ENCODE results near the gene MRPL53. TPM values are rescaled to one million over a fixed set of nuclear protein-coding genes. Genes with fewer than 3 reads are reported as not detected.
"Not testable (repeated sequence)": the region's sequence is repeated elsewhere in the genome, so short reads cannot be mapped to it uniquely, and the experiment has no call there.

Gene MRPL53
- polyA plus RNA-seq, 1 experiment = 41.2 TPM

DNA sequence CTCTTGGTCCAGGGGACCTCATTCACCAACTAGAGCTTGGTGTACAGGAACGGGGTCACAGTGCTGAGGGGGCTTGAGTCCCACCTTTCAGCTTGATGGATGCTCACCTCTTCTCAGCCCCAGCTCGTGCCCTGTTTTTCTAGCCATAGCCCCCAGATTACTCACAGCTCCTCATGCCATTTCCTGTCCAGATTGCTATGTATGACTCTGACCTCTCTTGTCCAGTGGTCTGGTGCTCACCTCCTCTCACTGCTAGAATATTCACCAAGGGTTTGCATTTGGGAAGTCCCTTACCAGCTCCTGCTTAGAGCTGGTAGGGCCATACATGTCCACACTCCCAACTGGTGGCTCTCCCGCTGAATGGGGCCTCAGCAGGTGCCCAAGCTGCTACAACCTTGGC lies 21.1 kb upstream of the MRPL53 start:
- TF ChIP-seq, protein P1, sequence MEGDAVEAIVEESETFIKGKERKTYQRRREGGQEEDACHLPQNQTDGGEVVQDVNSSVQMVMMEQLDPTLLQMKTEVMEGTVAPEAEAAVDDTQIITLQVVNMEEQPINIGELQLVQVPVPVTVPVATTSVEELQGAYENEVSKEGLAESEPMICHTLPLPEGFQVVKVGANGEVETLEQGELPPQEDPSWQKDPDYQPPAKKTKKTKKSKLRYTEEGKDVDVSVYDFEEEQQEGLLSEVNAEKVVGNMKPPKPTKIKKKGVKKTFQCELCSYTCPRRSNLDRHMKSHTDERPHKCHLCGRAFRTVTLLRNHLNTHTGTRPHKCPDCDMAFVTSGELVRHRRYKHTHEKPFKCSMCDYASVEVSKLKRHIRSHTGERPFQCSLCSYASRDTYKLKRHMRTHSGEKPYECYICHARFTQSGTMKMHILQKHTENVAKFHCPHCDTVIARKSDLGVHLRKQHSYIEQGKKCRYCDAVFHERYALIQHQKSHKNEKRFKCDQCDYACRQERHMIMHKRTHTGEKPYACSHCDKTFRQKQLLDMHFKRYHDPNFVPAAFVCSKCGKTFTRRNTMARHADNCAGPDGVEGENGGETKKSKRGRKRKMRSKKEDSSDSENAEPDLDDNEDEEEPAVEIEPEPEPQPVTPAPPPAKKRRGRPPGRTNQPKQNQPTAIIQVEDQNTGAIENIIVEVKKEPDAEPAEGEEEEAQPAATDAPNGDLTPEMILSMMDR (IDR thresholded peaks at IDR 0.05; ENCODE audit: insufficient read depth, low read depth, low read length) = no peak
- H3K27me3 ChIP-seq (ENCODE audit: control insufficient read depth, insufficient read depth, low read length) = no peaks in the 10 kb centered on the region; the same call in 1 of the 2 replicates
- peaks cover 27% of the 10 kb centered on the region for H3K36me3 ChIP-seq (ENCODE audit: control insufficient read depth, insufficient read depth, low read length)
- CTCF ChIA-PET = interaction anchor here (1.2 to 1.9 kb wide), 2 partner anchors 10 to 37 kb away, joined by 3 to 5 read pairs; partner anchors contain the start of genes CCDC142 and TTC31
- no peak for DNase-seq (ENCODE audit: low read depth)
- POLR2A ChIA-PET = no interaction called here
- no peak overlapping the region for H3K4me3 ChIP-seq (ENCODE audit: low read depth, low read length)

DNA sequence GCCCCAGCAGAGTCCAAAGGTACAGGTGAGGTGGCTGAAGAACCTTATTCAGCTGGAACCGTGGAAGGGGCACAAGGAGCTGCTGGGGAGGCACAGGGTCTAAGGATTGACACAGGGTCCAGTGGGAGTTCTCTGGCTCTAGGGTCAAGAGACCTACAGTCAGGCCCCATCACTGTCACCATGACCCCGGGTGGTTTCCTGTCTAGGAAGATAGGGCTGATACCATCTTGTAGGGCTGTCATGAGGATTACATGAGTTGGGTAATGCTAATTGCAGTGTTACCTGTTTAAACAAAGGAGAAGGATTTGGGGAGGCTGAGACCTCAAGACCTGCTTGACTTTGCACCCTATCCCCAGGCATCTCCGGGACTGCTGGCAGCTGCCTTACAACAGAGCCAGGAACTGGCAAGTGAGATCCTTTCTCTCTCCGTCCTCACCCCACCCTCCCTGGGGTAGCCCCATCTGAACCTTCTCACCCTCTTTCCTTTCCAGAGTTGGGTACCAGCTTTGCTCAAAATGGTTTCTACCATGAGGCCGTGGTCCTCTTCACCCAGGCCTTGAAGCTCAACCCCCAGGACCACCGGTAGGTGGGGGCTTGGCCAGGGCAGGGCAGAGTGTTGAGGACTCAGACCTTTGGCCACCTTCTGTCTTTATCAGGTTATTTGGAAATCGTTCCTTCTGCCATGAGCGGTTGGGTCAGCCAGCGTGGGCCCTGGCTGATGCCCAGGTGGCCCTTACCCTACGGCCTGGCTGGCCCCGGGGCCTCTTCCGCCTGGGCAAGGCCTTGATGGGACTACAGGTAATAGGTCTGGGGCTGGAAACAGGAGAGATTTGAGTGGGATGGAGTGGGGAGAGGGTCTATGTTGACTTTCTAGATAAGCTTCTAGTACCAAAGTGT lies 19.4 kb upstream of the MRPL53 start:
- Histone ChIP-seq H3K27me3 (ENCODE audit: control insufficient read depth, insufficient read depth, low read length) (no peaks in the 10 kb centered on the region), H3K4me3 (ENCODE audit: low read depth, low read length) (no peak overlapping the region), H3K36me3 (ENCODE audit: control insufficient read depth, insufficient read depth, low read length) (peaks cover 27% of the 10 kb centered on the region)
- ChIA-PET CTCF (interaction anchor here (1.3 to 1.9 kb wide), 2 partner anchors 9 to 37 kb away, joined by 3 to 5 read pairs; partner anchors contain the start of genes AUP1, CCDC142 and TTC31), POLR2A (no interaction called here)
- TF ChIP-seq, protein P1 (IDR thresholded peaks at IDR 0.05; ENCODE audit: insufficient read depth, low read depth, low read length) = no peak
- no peak for DNase-seq (ENCODE audit: low read depth)

DNA sequence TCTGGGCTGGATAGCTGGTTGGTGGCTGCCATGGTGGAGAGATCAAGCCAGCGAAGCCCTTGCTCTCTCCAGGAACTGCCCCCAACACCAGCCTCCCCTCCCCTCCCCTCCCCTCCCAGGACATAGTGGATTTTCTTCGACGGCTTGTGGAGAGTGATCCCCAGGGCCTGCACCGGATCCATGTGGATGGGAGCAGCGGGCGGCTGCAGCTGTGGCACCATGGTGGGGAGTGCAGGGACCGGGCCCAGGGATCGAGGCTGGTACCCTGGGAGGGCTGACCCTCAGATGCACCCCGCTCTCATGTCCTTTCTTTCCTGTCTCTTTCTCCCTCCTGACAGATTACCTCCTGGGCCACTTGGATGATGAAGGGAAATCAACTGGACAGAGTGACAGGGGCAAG lies 17.4 kb upstream of the MRPL53 start:
- POLR2A ChIA-PET = no interaction called here
- H3K36me3 ChIP-seq (ENCODE audit: control insufficient read depth, insufficient read depth, low read length) = peaks cover 29% of the 10 kb centered on the region
- CTCF ChIA-PET = no interaction called here
- no peak overlapping the region for H3K4me3 ChIP-seq (ENCODE audit: low read depth, low read length)
- TF ChIP-seq, protein P1 (IDR thresholded peaks at IDR 0.05; ENCODE audit: insufficient read depth, low read depth, low read length) = no peak
- H3K27me3 ChIP-seq (ENCODE audit: control insufficient read depth, insufficient read depth, low read length) = no peaks in the 10 kb centered on the region
- DNase-seq (ENCODE audit: low read depth) = no peak

DNA sequence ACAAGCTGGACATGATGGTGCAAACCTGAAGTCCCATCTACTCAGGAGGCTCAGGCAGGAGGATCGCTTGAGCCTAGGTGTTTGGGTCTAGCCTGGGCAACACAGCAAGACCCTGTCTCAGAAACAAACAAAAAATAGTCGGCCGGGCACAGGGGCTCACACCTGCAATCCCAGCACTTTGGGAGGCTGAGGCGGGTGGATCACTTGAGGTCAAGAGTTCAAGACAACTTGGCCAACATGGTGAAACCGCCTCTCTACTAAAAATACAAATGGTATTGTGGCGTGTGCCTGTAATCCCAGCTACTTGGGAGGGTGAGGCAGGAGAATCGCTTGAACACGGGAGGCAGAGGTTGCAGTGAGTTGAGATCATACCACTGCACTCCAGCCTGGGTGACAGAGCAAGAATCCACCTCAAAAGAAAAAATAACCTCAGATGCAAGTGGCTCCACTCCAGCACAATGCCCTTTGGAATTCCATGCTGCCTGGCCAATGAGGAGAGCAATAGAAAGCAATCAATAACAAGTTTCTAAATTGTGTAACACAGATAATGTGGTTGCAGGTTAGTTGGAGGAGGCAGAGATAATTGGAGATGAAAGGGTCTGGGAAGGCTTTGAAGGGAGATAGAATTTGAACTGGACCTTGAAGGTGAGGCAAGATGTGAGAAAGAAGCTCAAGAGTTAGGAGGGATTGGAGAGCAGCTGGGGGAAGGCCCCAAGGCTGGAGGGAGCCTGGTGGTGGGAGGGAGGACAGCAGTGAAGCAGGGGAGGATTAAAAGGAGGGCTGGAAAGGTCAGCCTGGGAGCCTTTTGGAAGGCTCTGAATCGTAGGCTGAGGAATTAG lies 16.4 kb upstream of the MRPL53 start:
- ChIA-PET CTCF (interaction anchor here (0.7 to 1.0 kb wide), 3 partner anchors 12 to 88 kb away, joined by 3 to 4 read pairs (median 4); no protein-coding TSS in a partner anchor), POLR2A (no interaction called here)
- H3K27me3 ChIP-seq (ENCODE audit: control insufficient read depth, insufficient read depth, low read length) = no peaks in the 10 kb centered on the region
- DNase-seq (ENCODE audit: low read depth) = no peak
- no peak overlapping the region for H3K4me3 ChIP-seq (ENCODE audit: low read depth, low read length)
- H3K36me3 ChIP-seq (ENCODE audit: control insufficient read depth, insufficient read depth, low read length) = peaks cover 29% of the 10 kb centered on the region
- TF ChIP-seq, protein P1 (IDR thresholded peaks at IDR 0.05; ENCODE audit: insufficient read depth, low read depth, low read length) = no peak

DNA sequence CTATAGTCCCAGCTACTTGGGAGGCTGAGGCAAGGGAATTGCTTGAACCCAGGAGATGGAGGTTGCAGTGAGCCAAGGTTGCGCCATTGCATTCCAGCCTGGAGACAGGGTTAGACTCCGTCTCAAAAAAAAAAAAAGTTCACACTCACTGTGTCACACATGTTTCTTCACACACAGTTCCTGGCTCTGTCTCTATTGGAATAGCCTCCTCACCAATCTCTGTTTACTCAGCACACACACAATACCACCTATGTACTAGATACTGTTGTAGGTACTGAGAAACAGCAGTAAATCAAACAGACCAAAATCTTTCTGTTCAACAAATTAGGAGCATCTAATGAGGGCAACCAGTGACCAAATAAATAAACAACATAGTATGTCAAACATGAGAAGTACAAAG lies 13.7 kb upstream of the MRPL53 start:
- TF ChIP-seq, protein P1 (IDR thresholded peaks at IDR 0.05; ENCODE audit: insufficient read depth, low read depth, low read length) = no peak
- Histone ChIP-seq H3K4me3 (ENCODE audit: low read depth, low read length) (no peak overlapping the region), H3K36me3 (ENCODE audit: control insufficient read depth, insufficient read depth, low read length) (peaks cover 11% of the 10 kb centered on the region), H3K27me3 (ENCODE audit: control insufficient read depth, insufficient read depth, low read length) (no peaks in the 10 kb centered on the region)
- no peak for DNase-seq (ENCODE audit: low read depth)
- ChIA-PET POLR2A (no interaction called here), CTCF (interaction anchor here (8.1 kb wide), 1 partner anchor 101 kb away, joined by 149 read pairs; no protein-coding TSS in a partner anchor)

- DNase-seq (ENCODE audit: low read depth); H3K27me3 ChIP-seq (ENCODE audit: control insufficient read depth, insufficient read depth, low read length); POLR2A ChIA-PET; H3K36me3 ChIP-seq (ENCODE audit: control insufficient read depth, insufficient read depth, low read length): not testable (repeated sequence)
- CTCF ChIA-PET = interaction anchor here (1.1 to 8.1 kb wide), 13 partner anchors 10 to 148 kb away, joined by 3 to 149 read pairs (median 10); partner anchors contain the start of genes INO80B and LBX2
- peak overlapping the region; percentile 91 for H3K4me3 ChIP-seq (ENCODE audit: low read depth, low read length)
Measured at GRCh38 chr2:74483675-74484164, 11.2 kb upstream of the MRPL53 start.
